GM18508 (cell line): Measurements from ENCODE around the gene S100G.

Source experiments
- ATAC-seq: cut with Tn5 transposase; IDR thresholded peaks from one replicate; pipeline ENCODE4 v1.9.1; 2021; ENCODE audit warnings: moderate number of reproducible peaks; ENCODE audit not compliant: insufficient read depth, unreplicated experiment

Gene S100G

DNA sequence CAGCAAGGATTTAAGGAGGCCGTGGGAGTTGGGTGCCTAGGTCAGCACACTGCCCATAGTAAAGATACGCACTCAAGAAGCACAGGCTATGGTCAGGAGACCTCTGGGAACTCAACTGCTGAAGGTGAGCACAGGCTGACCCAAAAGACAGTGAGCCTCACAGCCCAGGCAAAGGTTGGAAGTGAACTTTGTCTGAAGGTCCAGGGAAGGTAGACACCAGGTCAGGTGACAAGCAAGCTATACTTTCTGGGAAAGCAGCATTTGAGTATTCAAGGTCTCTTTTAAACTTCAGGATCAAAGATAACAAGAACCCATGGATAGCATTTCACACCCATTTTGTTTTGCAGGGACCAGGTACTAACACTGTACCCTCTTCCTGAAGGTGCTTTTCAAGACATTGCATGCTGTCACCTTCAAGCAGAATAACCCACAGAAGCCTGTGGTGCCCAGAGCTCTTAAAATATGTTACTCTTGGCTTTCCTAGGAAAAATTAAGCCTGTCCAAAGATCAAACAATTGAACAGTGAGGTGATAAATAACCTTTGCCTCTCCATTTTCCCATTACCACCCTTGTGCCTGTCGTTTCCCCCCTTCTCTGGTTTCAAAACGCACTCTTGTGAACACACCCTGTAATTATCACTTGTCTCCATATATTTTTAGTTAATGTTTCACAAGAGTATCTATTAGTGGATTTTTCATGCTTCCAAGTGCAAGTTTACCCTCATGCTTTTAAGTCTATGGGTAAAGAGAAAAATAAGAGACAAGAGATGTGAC is 3.4 kb upstream of the S100G start:
- no peak for ATAC-seq

DNA sequence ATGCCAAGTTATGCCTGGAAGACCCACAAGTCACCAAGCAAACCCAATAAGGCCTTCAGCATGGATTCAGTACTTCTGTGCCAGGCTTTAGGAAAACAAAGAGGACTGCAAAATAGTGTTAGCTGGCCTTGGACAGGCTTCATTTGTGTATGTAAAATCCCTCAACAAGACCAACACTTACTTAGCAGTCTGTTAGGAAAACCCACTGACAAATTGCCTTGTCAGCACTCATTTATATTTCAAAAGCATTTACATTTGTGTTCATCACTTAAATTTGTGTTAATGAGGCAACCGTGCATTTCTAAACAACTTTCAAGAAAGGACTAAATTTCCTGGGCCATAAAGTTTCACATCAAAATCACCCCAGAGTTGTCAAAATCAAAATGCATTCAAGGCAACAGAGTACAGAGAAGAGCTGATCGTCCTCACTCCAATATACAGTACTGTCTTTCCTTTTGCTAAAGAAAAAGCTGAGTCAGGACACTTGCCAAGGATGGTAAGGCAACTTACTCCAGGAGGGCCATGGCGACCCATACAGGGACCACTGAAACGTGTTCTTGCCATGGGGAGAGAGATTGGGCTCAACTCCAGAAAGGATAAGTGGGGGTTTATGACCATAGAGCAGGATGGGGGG is 1.6 kb downstream of the S100G start:
- no peak for ATAC-seq

DNA sequence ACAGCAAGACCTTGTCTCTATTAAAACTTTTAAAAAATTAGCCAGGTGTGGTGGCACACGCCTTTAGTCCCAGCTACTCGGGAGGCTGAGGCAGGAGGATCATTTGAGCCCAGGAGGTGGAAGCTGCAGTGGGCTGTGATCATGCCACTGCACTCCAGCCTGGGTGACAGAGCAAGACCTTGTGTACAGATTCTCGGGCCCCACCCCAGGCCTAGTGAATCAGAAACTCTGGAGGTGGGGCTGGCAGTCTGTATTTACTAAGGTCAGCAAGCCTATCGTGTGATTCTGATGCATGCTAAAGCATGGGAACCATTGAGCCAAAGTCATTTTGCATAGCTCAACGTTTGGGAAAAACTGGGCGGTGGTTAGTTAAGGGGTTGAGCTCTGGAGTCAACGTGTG is 3.5 kb downstream of the S100G start:
- no peak for ATAC-seq

GRCh38 chrX:16654093-16654492 is 4.1 kb downstream of the S100G start:
- ATAC-seq, result no peak

DNA sequence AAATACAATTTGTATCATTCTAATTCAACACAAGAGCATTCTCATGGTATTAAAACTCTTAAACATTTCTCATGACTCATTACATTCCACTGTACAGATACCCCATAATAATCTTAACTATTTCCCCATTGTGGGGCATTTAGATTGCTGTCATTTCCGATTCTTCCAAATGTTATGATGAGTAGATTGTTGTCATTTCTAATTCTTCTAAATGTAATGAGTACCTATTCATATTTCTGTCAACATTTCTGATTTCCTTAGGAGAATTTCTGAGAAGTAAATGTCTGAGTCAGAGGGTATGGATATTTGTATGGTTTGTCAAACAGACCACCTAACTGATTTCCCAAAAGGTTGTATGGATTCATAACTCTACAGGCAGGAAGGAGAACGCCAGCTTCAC is 8.3 kb downstream of the S100G start:
- ATAC-seq, result no peak

DNA sequence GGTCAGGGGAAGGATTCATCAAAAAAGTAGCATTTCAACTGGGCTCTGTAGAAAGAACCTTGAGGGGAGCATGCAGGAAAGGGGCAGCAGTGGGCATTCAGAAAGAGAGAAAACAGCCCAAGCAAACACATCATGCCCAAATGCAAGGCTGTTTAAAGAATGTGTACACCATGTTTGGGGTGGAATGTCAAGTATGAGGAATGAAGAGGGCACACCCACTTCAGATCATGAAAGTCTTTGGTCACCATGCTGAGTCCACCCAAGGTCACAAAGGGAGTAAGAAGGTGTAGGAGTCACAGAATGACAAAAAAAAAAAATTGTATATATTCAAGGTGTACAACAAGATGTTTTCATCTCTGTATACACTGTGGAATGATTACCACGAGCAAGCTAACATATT is 9.4 kb downstream of the S100G start:
- ATAC-seq, result no peak

GRCh38 chrX:16661495-16661894 is 11.5 kb downstream of the S100G start:
- no peak for ATAC-seq

GRCh38 chrX:16662402-16662801 is 12.4 kb downstream of the S100G start:
- ATAC-seq, result no peak

DNA sequence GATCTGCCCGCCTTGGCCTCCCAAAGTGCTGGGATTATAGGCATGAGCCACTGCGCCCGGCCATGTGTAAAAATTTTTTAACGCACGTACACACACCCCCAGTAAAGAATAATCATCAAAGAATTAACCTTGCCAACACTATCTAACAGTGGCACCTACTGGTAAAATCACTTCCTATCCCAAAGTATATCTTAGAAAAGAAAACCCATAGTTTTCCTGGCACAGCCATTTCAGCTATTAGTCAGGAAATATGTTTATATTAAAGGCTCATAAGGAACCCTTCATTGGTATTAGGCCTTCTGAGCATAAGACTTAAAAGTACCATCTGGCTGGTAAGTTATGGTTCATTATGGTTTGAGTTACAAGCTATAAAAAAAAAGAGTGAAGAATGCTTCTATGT is 14.1 kb downstream of the S100G start:
- no peak for ATAC-seq

DNA sequence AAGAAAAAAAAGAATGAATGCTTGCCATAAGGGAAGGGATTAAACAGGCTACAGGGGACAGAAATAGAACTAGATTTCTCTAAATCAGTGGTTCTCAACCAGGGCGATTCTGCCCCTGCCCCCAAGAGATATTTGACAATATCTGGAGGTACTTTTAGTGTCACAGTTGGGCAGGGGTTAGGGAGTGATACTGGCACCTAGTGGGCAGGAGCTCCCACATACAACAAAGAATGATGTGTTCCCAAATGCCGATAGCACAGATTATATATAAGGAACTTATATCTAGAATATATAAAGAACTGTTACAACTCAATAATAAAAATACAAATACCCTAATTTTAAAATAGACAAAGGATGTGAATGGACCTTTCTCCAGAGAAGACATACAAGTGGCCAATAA is 14.7 kb downstream of the S100G start:
- ATAC-seq, result no peak

DNA sequence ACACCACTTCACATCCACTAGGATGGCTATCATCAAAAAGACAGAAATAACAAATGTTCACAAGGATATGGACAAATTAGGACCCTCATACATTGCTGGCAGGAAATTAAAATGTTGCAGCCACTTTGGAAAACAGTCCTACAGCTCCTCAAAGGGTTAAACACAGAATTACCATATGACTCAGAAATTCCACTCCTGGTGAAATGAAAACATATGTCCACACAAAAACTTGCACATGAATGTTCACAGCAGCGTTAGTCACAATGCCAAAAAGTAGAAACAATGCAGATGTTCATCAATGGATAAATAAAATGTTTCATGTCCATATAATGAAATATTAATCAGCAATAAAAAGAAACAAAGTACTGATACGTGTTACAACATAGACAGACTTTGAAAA is 15.1 kb downstream of the S100G start:
- ATAC-seq, result no peak

- no peak for ATAC-seq
These were observed 16.6 kb downstream of the S100G start for GRCh38 chrX:16666541-16666940.

DNA sequence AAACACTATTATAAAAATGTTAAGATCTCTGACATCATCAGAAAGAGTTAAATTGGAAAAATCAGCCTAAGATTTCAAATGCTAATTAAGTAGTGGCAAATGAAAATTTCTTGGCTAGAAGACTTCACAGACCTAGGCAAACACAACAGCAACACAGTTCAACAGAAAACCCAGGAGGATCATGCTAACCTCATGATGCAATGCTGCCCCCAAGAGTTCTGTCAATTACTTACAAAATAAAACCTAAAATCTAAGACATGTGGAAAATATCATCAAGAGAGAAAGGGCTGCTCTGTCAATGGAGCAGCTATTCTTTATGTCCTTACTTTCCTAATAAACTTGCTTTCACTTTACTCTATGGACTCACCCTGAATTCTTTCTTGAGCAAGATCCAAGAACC is 21.0 kb downstream of the S100G start:
- no peak for ATAC-seq

GRCh38 chrX:16678689-16679088 is 28.7 kb downstream of the S100G start:
- no peak for ATAC-seq

- no peak for ATAC-seq
These were observed 33.2 kb downstream of the S100G start for GRCh38 chrX:16683007-16683664.

GRCh38 chrX:16687514-16687913 is 37.6 kb downstream of the S100G start:
- no peak for ATAC-seq

- ATAC-seq, result no peak
These were observed 45.2 kb downstream of the S100G start for GRCh38 chrX:16695079-16695676.

- ATAC-seq, result no peak
These were observed 47.0 kb downstream of the S100G start for GRCh38 chrX:16696956-16697355.

GRCh38 chrX:16699389-16699788 is 49.4 kb downstream of the S100G start:
- ATAC-seq, result no peak

GRCh38 chrX:16700734-16701133 is 50.8 kb downstream of the S100G start:
- ATAC-seq, result no peak
